Upper lobe of right lung (tissue), 1 donor: ENCODE data around the gene SHC2. TPM values are rescaled to one million over a fixed set of nuclear protein-coding genes. Genes with fewer than 3 reads are reported as not detected.

Experiments
- ATAC-seq: fragments of 200-7000 bp; cut with Tn5 transposase; one replicate; pipeline ENCODE4 v1.9.1; 2020; ENCODE audit warnings: mild to moderate bottlenecking, moderate library complexity
- DNase-seq: peaks from one replicate; pipeline ENCODE4 v3.0.0-alpha.2; 2020
- H3K27ac ChIP-seq: fragments of 200-600 bp; one replicate; pipeline ENCODE4 v1.8.0; 2022
- H3K27me3 ChIP-seq: fragments of 200-600 bp; one replicate; pipeline ENCODE4 v1.8.0; 2022; ENCODE audit warnings: mild to moderate bottlenecking
- H3K36me3 ChIP-seq: fragments of 200-600 bp; one replicate; pipeline ENCODE4 v1.8.0; 2022
- H3K4me1 ChIP-seq: fragments of 200-600 bp; one replicate; pipeline ENCODE4 v1.8.0; 2022
- H3K4me3 ChIP-seq: fragments of 200-600 bp; one replicate; pipeline ENCODE4 v1.8.0; 2022; ENCODE audit warnings: mild to moderate bottlenecking
- H3K9me3 ChIP-seq: fragments of 200-600 bp; one replicate; pipeline ENCODE4 v1.8.0; 2022
- CTCF ChIP-seq: fragments of 200-600 bp; IDR thresholded peaks from one replicate; pipeline ENCODE4 v1.8.0; 2022; ENCODE audit warnings: antibody characterized with exemption
- intact Hi-C: fragments of 100-400 bp; cut with DNase I; formaldehyde crosslinking; loops from one replicate; pipeline ENCODE4 v1.11.0; 2022
- total RNA-seq: library from RNA; stranded (reverse); fragmentation: NEBNext Ultra II Directional; extraction: Animal tissue kit (Norgen Biotek cat#: 25700); gene quantifications from one replicate; pipeline ENCODE4 v1.2.1, GENCODE V29; 2021
- donor health status: DM: no; HTN: yes; CAD: no; lungs with severe emphysema.

The SHC2 gene
- total RNA-seq, 1 donor from 2014 or later: 37.8 TPM

GRCh38 chr19:436413-436950, 24.4 kb downstream of the SHC2 start:
- no peaks in the 10 kb centered on the region for H3K4me1 ChIP-seq
- H3K4me3 ChIP-seq: no peak overlapping the region
- DNase-seq (no peak), ATAC-seq (peak; percentile 9)
- no peak overlapping the region for H3K27ac ChIP-seq
- no peaks in the 10 kb centered on the region for H3K27me3 ChIP-seq
- intact Hi-C loops: no loop called here
- H3K9me3 ChIP-seq: no peaks in the 10 kb centered on the region
- no peak for TF ChIP-seq CTCF
- no peaks in the 10 kb centered on the region for H3K36me3 ChIP-seq

- TF ChIP-seq CTCF: no peak
- DNase-seq: no peak
- Histone ChIP-seq H3K9me3 (no peaks in the 10 kb centered on the region), H3K4me3 (no peak overlapping the region), H3K4me1 (no peaks in the 10 kb centered on the region), H3K27ac (no peak overlapping the region), H3K36me3 (no peaks in the 10 kb centered on the region), H3K27me3 (no peaks in the 10 kb centered on the region)
- intact Hi-C loops: no loop called here
- peak; percentile 8 for ATAC-seq
Measured at GRCh38 chr19:435707-436412, 25.0 kb downstream of the SHC2 start.

GRCh38 chr19:435056-435706, 25.7 kb downstream of the SHC2 start:
- no peaks in the 10 kb centered on the region for H3K36me3 ChIP-seq
- intact Hi-C loops: no loop called here
- no peak for TF ChIP-seq CTCF
- DNase-seq (no peak), ATAC-seq (no peak)
- H3K9me3 ChIP-seq: no peaks in the 10 kb centered on the region
- H3K27ac ChIP-seq: no peak overlapping the region
- no peak overlapping the region for H3K4me3 ChIP-seq
- no peaks in the 10 kb centered on the region for H3K4me1 ChIP-seq
- no peaks in the 10 kb centered on the region for H3K27me3 ChIP-seq

- H3K27ac ChIP-seq: no peak overlapping the region
- no peak for ATAC-seq
- intact Hi-C loops: no loop called here
- no peak overlapping the region for H3K4me3 ChIP-seq
- H3K4me1 ChIP-seq: no peaks in the 10 kb centered on the region
- no peaks in the 10 kb centered on the region for H3K27me3 ChIP-seq
- DNase-seq: no peak
- H3K9me3 ChIP-seq: no peaks in the 10 kb centered on the region
- no peak for TF ChIP-seq CTCF
- H3K36me3 ChIP-seq: no peaks in the 10 kb centered on the region
Measured at GRCh38 chr19:434152-434960, 26.5 kb downstream of the SHC2 start.

GRCh38 chr19:430701-431100, 30.1 kb downstream of the SHC2 start:
- intact Hi-C loops: no loop called here
- Histone ChIP-seq H3K4me1 (no peaks in the 10 kb centered on the region), H3K27me3 (no peaks in the 10 kb centered on the region), H3K4me3 (no peak overlapping the region), H3K27ac (no peak overlapping the region), H3K9me3 (no peaks in the 10 kb centered on the region), H3K36me3 (no peaks in the 10 kb centered on the region)
- ATAC-seq: no peak
- no peak for TF ChIP-seq CTCF
- no peak for DNase-seq
